Measurements from ENCODE around the gene NAT14. TPM values are rescaled to one million over a fixed set of nuclear protein-coding genes. Genes with fewer than 3 reads are reported as not detected.

Gene NAT14
- total RNA-seq (9.2 TPM), polyA plus RNA-seq (1 to 10 TPM; 3.3 to 5.1 (median 4.1) TPM)

- peaks cover 21% of the 10 kb centered on the region for H3K4me1 ChIP-seq (ENCODE audit: control insufficient read depth, insufficient read depth, low read length, poor library complexity, severe bottlenecking)
- Mint-ChIP-seq H3K4me1 (peaks cover 0 to 14% (median 5%) of the 10 kb centered on the region in 4 donors), H3K36me3 (peaks cover 2% of the 10 kb centered on the region), H3K4me3 (peak within 1 kb of the TSS; percentile 82 to 90 (median 86)), H3K27me3 (no peaks in the 10 kb centered on the region), H3K9me3 (no peaks in the 10 kb centered on the region), H3K27ac (peak within 1 kb of the TSS; percentile 56 to 92 (median 91))
- H3K27me3 ChIP-seq (ENCODE audit: control insufficient read depth, insufficient read depth, low read length) = no peaks in the 10 kb centered on the region
- DNase-seq (peak; percentile 63 to 71 (median 66)), ATAC-seq (ENCODE audit: low read depth in 2 of 2) (peak; percentile 67 to 68)
- H3K9me3 ChIP-seq (ENCODE audit: control insufficient read depth in 2 of 2, low read length in 2 of 2) = no peaks in the 10 kb centered on the region
- peak within 1 kb of the TSS; percentile 76 for H3K27ac ChIP-seq (ENCODE audit: insufficient read depth, low read length, poor library complexity, severe bottlenecking)
- H3K36me3 ChIP-seq (ENCODE audit: control insufficient read depth, insufficient read depth, low read length) = no peaks in the 10 kb centered on the region
- H3K4me3 ChIP-seq (ENCODE audit: low read depth, low read length) = no peak within 1 kb of the TSS
Observed at GRCh38 chr19:55484593-55485438, at the start of gene NAT14. NAT14 (plus strand) TSS chr19:55485188; CDS start chr19:55485709, 521 bp downstream.

DNA sequence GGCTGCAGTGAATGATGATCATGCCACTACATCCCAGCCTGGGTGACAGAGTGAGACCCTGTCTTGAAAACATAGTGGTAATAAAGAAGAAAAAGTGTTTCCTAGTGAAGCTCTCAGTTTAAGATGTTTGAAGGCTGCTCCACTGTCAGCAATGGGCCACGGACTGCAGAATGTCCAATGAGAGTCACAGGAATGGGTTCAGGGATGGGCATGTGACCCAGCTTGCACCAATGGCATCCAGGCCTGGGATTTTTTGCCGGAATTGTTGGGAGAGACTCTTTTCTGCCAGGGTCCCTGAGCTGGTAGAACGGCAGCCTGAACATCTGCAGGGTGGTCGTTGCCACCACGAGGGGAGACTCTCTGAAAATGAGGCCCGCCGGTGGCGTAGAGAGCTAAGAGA lies 48.1 kb upstream of the NAT14 start:
- peaks cover 48% of the 10 kb centered on the region for H3K27me3 Mint-ChIP-seq
- H3K27ac Mint-ChIP-seq = no peak overlapping the region
- Histone ChIP-seq H3K36me3 (ENCODE audit: control insufficient read depth, insufficient read depth, low read length) (no peaks in the 10 kb centered on the region), H3K27ac (ENCODE audit: insufficient read depth, low read length, poor library complexity, severe bottlenecking) (no peak overlapping the region), H3K4me3 (ENCODE audit: low read depth, low read length) (no peak overlapping the region), H3K9me3 (ENCODE audit: control insufficient read depth in 2 of 2, low read length in 2 of 2) (no peaks in the 10 kb centered on the region), H3K27me3 (ENCODE audit: control insufficient read depth, insufficient read depth, low read length) (peaks cover 19% of the 10 kb centered on the region), H3K4me1 (ENCODE audit: control insufficient read depth, insufficient read depth, low read length, poor library complexity, severe bottlenecking) (peaks cover 13% of the 10 kb centered on the region)
- no peak for DNase-seq
- H3K36me3 Mint-ChIP-seq = no peaks in the 10 kb centered on the region
- H3K4me1 Mint-ChIP-seq = peaks cover 0 to 18% (median 6%) of the 10 kb centered on the region in 4 donors
- H3K9me3 Mint-ChIP-seq = peaks cover 0 to 10% (median 0%) of the 10 kb centered on the region in 7 donors
- no peak for ATAC-seq (ENCODE audit: low read depth in 2 of 2)
- no peak overlapping the region for H3K4me3 Mint-ChIP-seq

GRCh38 chr19:55437410-55437809 lies 47.6 kb upstream of the NAT14 start:
- Mint-ChIP-seq H3K9me3 (peaks cover 0 to 9% (median 0%) of the 10 kb centered on the region in 7 donors), H3K27ac (no peak overlapping the region), H3K4me3 (no peak overlapping the region), H3K36me3 (no peaks in the 10 kb centered on the region), H3K27me3 (peaks cover 44% of the 10 kb centered on the region), H3K4me1 (peaks cover 0 to 19% (median 5%) of the 10 kb centered on the region in 4 donors)
- peaks cover 19% of the 10 kb centered on the region for H3K4me1 ChIP-seq (ENCODE audit: control insufficient read depth, insufficient read depth, low read length, poor library complexity, severe bottlenecking)
- ATAC-seq (ENCODE audit: low read depth in 2 of 2) (no peak), DNase-seq (no peak)
- H3K9me3 ChIP-seq (ENCODE audit: control insufficient read depth in 2 of 2, low read length in 2 of 2) = no peaks in the 10 kb centered on the region
- no peak overlapping the region for H3K27ac ChIP-seq (ENCODE audit: insufficient read depth, low read length, poor library complexity, severe bottlenecking)
- no peak overlapping the region for H3K4me3 ChIP-seq (ENCODE audit: low read depth, low read length)
- no peaks in the 10 kb centered on the region for H3K36me3 ChIP-seq (ENCODE audit: control insufficient read depth, insufficient read depth, low read length)
- peaks cover 19% of the 10 kb centered on the region for H3K27me3 ChIP-seq (ENCODE audit: control insufficient read depth, insufficient read depth, low read length)

DNA sequence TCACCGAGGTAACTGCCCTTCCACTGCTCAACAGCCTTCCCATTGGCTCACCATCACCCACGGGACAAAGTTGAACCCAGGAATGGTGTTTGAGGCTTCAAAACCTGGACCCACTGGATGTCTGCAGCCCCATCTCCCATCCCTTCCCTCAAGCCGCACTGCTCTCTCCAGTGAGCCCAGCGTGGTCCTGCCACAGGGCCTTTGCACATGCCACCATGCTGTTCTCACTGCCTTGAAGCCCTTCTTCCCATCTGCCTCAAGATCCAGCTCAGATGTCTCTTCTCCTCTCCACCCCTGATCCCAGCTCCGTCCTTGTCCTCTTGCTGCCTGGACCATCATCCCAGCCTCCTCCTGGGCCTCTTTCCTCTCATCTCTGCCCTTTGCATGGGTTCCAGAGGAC lies 45.9 kb upstream of the NAT14 start:
- Mint-ChIP-seq H3K4me3 (no peak overlapping the region), H3K36me3 (no peaks in the 10 kb centered on the region), H3K9me3 (peaks cover 0 to 9% (median 0%) of the 10 kb centered on the region in 7 donors), H3K27me3 (peaks cover 54% of the 10 kb centered on the region), H3K4me1 (peaks cover 0 to 25% (median 5%) of the 10 kb centered on the region in 4 donors), H3K27ac (no peak overlapping the region)
- H3K27me3 ChIP-seq (ENCODE audit: control insufficient read depth, insufficient read depth, low read length) = peaks cover 23% of the 10 kb centered on the region
- no peaks in the 10 kb centered on the region for H3K36me3 ChIP-seq (ENCODE audit: control insufficient read depth, insufficient read depth, low read length)
- H3K27ac ChIP-seq (ENCODE audit: insufficient read depth, low read length, poor library complexity, severe bottlenecking) = no peak overlapping the region
- no peaks in the 10 kb centered on the region for H3K9me3 ChIP-seq (ENCODE audit: control insufficient read depth in 2 of 2, low read length in 2 of 2)
- DNase-seq = no peak
- peaks cover 21% of the 10 kb centered on the region for H3K4me1 ChIP-seq (ENCODE audit: control insufficient read depth, insufficient read depth, low read length, poor library complexity, severe bottlenecking)
- no peak for ATAC-seq (ENCODE audit: low read depth in 2 of 2)
- H3K4me3 ChIP-seq (ENCODE audit: low read depth, low read length) = no peak overlapping the region

DNA sequence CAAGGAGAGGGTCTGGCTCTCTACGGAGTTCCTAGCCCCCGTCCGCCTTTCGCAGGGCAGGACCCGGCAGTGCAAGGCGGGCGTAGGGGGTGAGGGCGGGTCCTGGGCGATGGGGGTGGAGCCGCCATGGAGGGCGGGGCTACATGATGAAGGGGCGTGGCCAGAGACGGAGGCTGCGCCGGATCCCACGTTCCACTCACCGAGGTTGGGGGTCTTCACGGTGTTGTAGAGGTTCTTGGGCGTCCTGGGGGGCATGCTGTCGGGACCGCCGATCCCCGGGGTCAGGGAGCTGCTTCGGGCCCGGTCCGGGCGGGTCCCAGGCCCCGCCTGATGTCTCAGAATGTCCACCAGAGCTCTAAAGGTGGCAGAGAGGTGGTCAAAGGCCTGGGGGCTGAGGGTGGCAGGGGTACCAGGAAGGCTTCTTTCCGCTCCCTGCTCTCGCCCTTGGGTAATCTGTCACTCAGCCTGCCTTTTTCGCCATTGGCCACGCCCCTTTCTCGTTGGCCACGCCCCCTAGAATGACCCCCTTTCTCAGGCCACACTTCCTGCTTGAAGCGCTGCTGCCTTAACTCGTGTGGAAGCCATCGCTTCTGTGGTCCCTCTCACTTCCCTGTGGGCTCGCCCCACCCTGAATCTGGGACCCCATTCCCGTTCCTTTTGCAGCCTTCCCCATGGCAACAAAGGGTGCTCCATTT lies 44.4 kb upstream of the NAT14 start:
- H3K36me3 ChIP-seq (ENCODE audit: control insufficient read depth, insufficient read depth, low read length) = no peaks in the 10 kb centered on the region
- Mint-ChIP-seq H3K36me3 (no peaks in the 10 kb centered on the region), H3K4me3 (peak overlapping the region in 2 of 4 donors; percentile 1 to 30), H3K27ac (no peak overlapping the region), H3K9me3 (peaks cover 0 to 9% (median 0%) of the 10 kb centered on the region in 7 donors), H3K4me1 (peaks cover 0 to 25% (median 8%) of the 10 kb centered on the region in 4 donors), H3K27me3 (peaks cover 66% of the 10 kb centered on the region)
- no peak overlapping the region for H3K4me3 ChIP-seq (ENCODE audit: low read depth, low read length)
- no peak overlapping the region for H3K27ac ChIP-seq (ENCODE audit: insufficient read depth, low read length, poor library complexity, severe bottlenecking)
- DNase-seq (no peak), ATAC-seq (ENCODE audit: low read depth in 2 of 2) (no peak)
- peaks cover 28% of the 10 kb centered on the region for H3K27me3 ChIP-seq (ENCODE audit: control insufficient read depth, insufficient read depth, low read length)
- H3K4me1 ChIP-seq (ENCODE audit: control insufficient read depth, insufficient read depth, low read length, poor library complexity, severe bottlenecking) = peaks cover 21% of the 10 kb centered on the region
- no peaks in the 10 kb centered on the region for H3K9me3 ChIP-seq (ENCODE audit: control insufficient read depth in 2 of 2, low read length in 2 of 2)

- Mint-ChIP-seq H3K4me1 (peaks cover 0 to 25% (median 8%) of the 10 kb centered on the region in 4 donors), H3K27me3 (peaks cover 73% of the 10 kb centered on the region), H3K36me3 (no peaks in the 10 kb centered on the region), H3K9me3 (peaks cover 0 to 9% (median 0%) of the 10 kb centered on the region in 7 donors), H3K4me3 (peak overlapping the region in 3 of 4 donors; percentile 1 to 73 (median 30)), H3K27ac (peak overlapping the region in 1 of 3 donors; percentile 32)
- H3K36me3 ChIP-seq (ENCODE audit: control insufficient read depth, insufficient read depth, low read length) = no peaks in the 10 kb centered on the region
- H3K9me3 ChIP-seq (ENCODE audit: control insufficient read depth in 2 of 2, low read length in 2 of 2) = no peaks in the 10 kb centered on the region
- DNase-seq = no peak
- no peak overlapping the region for H3K27ac ChIP-seq (ENCODE audit: insufficient read depth, low read length, poor library complexity, severe bottlenecking)
- peaks cover 21% of the 10 kb centered on the region for H3K4me1 ChIP-seq (ENCODE audit: control insufficient read depth, insufficient read depth, low read length, poor library complexity, severe bottlenecking)
- ATAC-seq (ENCODE audit: low read depth in 2 of 2) = no peak
- peaks cover 28% of the 10 kb centered on the region for H3K27me3 ChIP-seq (ENCODE audit: control insufficient read depth, insufficient read depth, low read length)
- H3K4me3 ChIP-seq (ENCODE audit: low read depth, low read length) = no peak overlapping the region
Observed at GRCh38 chr19:55441319-55441691, 43.7 kb upstream of the NAT14 start.

- peaks cover 27% of the 10 kb centered on the region for H3K27me3 ChIP-seq (ENCODE audit: control insufficient read depth, insufficient read depth, low read length)
- peak overlapping the region in 1 of 3 donors; percentile 32 for H3K27ac Mint-ChIP-seq
- H3K36me3 Mint-ChIP-seq = no peaks in the 10 kb centered on the region
- no peak for ATAC-seq (ENCODE audit: low read depth in 2 of 2)
- no peaks in the 10 kb centered on the region for H3K36me3 ChIP-seq (ENCODE audit: control insufficient read depth, insufficient read depth, low read length)
- peaks cover 0 to 7% (median 0%) of the 10 kb centered on the region in 7 donors for H3K9me3 Mint-ChIP-seq
- peak overlapping the region in 2 of 4 donors; percentile 30 to 73 for H3K4me3 Mint-ChIP-seq
- no peak for DNase-seq
- H3K4me3 ChIP-seq (ENCODE audit: low read depth, low read length) = no peak overlapping the region
- no peaks in the 10 kb centered on the region for H3K9me3 ChIP-seq (ENCODE audit: control insufficient read depth in 2 of 2, low read length in 2 of 2)
- H3K27me3 Mint-ChIP-seq = peaks cover 71% of the 10 kb centered on the region
- H3K27ac ChIP-seq (ENCODE audit: insufficient read depth, low read length, poor library complexity, severe bottlenecking) = no peak overlapping the region
- H3K4me1 ChIP-seq (ENCODE audit: control insufficient read depth, insufficient read depth, low read length, poor library complexity, severe bottlenecking) = peaks cover 21% of the 10 kb centered on the region
- H3K4me1 Mint-ChIP-seq = peaks cover 0 to 25% (median 8%) of the 10 kb centered on the region in 4 donors
Observed at GRCh38 chr19:55441692-55442321, 43.2 kb upstream of the NAT14 start.
